Gastroesophageal sphincter (tissue), 3 donors: ENCODE measurements around the gene HPCAL1.

Experiments used
- EP300 ChIP-seq: sonication (generic); formaldehyde crosslinking; IDR thresholded peaks from one replicate; pipeline ENCODE4 v1.6.1; 2017; ENCODE audit warnings: antibody characterized with exemption, mild to moderate bottlenecking
- POLR2A ChIP-seq, 2 donors: fragments of 450-650 bp; IDR thresholded peaks; one replicate each; pipeline ENCODE4 v1.6.1; 2017; ENCODE audit warnings: antibody characterized with exemption in 2 of 2, mild to moderate bottlenecking in 2 of 2, moderate library complexity in 1 of 2
- POLR2AphosphoS5 ChIP-seq: sonication (generic); formaldehyde crosslinking; IDR thresholded peaks from one replicate; pipeline ENCODE4 v1.6.1; 2017; ENCODE audit warnings: antibody characterized with exemption
- TF ChIP-seq, protein P1 (sequence below), 4 experiments: fragments of 200-600 bp in 2 of 4; fragments of 450-650 bp in 2 of 4; sonication (generic) in 1 of 4; IDR thresholded peaks; one replicate each; pipeline ENCODE4 v1.5.1; 2017 to 2019; ENCODE audit warnings: antibody characterized with exemption in 4 of 4, mild to moderate bottlenecking in 2 of 4, moderate library complexity in 2 of 4

DNA sequence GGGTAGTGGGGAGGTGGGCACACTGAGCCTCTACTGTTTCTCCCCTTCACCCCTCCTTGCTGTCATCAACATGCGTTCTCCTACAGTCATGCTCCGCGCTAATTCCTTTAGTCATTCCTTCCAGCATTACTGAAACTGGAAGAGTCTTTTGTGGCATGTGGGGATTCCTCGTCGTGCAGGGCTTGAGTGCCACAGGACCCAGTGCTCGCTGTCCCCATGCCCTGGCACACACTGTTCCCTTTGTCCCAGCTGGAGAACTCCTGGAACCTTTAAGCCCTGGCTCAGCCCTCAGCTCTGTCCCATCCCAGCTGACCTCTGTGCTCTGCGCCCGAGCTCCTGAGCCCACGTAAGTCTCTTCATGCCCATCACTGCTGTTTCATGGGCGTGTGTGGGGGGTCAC is 103.3 kb downstream of the HPCAL1 start:
- TF ChIP-seq, protein P1, sequence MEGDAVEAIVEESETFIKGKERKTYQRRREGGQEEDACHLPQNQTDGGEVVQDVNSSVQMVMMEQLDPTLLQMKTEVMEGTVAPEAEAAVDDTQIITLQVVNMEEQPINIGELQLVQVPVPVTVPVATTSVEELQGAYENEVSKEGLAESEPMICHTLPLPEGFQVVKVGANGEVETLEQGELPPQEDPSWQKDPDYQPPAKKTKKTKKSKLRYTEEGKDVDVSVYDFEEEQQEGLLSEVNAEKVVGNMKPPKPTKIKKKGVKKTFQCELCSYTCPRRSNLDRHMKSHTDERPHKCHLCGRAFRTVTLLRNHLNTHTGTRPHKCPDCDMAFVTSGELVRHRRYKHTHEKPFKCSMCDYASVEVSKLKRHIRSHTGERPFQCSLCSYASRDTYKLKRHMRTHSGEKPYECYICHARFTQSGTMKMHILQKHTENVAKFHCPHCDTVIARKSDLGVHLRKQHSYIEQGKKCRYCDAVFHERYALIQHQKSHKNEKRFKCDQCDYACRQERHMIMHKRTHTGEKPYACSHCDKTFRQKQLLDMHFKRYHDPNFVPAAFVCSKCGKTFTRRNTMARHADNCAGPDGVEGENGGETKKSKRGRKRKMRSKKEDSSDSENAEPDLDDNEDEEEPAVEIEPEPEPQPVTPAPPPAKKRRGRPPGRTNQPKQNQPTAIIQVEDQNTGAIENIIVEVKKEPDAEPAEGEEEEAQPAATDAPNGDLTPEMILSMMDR (IDR thresholded peaks at IDR 0.05) = no peak
- TF ChIP-seq POLR2A (IDR thresholded peaks at IDR 0.05) (no peak), EP300 (no peak), POLR2AphosphoS5 (no peak)
